ENCODE results near the gene APOM. TPM values are rescaled to one million over a fixed set of nuclear protein-coding genes. Genes with fewer than 3 reads are reported as not detected.
A peak's percentile ranks its signal among the peaks of the same experiment; 100 is the strongest.

The APOM gene
- total RNA-seq, 4 donors from 2014 or later, result 0.63 to 2.0 (median 0.90) TPM; not detected in 1

DNA sequence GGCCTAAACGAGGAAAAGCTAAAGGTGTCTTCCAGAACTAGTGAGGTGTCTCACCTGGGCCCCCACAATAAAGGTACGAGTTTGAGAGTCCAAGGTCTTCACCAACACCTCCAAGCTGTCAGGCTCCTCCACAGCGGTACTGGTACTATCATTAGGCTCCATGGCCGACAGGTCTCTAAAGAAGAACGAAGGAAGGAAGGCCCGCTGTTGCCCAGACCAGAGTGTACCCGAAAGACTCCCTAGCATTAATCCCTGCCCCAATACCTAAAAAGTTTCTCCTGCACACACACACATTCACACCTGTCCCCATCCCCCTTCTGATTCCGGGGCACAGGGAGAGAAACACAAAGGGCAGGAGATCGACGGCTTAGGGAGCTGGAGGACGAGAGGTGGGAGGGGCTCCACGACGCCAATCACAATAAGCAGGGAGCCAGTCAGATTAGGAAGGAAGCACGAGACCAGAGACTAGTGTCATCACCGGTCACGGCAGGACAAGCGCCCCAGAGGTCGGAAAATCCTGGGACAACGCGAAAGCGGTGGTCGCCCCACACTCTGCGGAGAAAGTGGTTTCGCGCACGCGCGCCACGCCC lies 4.0 kb upstream of the APOM start:
- H3K27me3 ChIP-seq, result no peaks in the 10 kb centered on the region
- 1 to 3% methylated on average over 28 to 29 of the region's 29 CpGs for WGBS, 2 donors
- peak overlapping the region; percentile 96 to 100 (median 99) for H3K27ac ChIP-seq
- H3K9me3 ChIP-seq, result no peaks in the 10 kb centered on the region
- TF ChIP-seq CTCF (IDR thresholded peaks at IDR 0.05), result no peak
- TF ChIP-seq POLR2A (IDR thresholded peaks at IDR 0.05), result no peak
- TF ChIP-seq EP300 (IDR thresholded peaks at IDR 0.05), result no peak
- H3K4me3 ChIP-seq, result peak overlapping the region; percentile 72 to 95 (median 80)
- H3K4me1 ChIP-seq, result peaks cover 0 to 33% (median 20%) of the 10 kb centered on the region in 4 donors
- peaks cover 12 to 44% (median 15%) of the 10 kb centered on the region in 3 donors for H3K36me3 ChIP-seq
- peak; percentile 57 to 75 for DNase-seq (ENCODE audit: low spot score in 2 of 2)

GRCh38 chr6:31652925-31653724 lies 2.6 kb upstream of the APOM start:
- H3K27me3 ChIP-seq, result no peaks in the 10 kb centered on the region
- peak overlapping the region; percentile 96 to 100 (median 99) for H3K27ac ChIP-seq
- no peaks in the 10 kb centered on the region for H3K9me3 ChIP-seq
- H3K4me3 ChIP-seq, result peak overlapping the region; percentile 72 to 95 (median 80)
- H3K36me3 ChIP-seq, result peaks cover 9 to 44% (median 15%) of the 10 kb centered on the region in 3 donors
- WGBS, 2 donors, result 8 to 9% methylated on average over 33 to 37 of the region's 37 CpGs
- peaks cover 0 to 44% (median 24%) of the 10 kb centered on the region in 4 donors for H3K4me1 ChIP-seq
- DNase-seq (ENCODE audit: low spot score in 2 of 2), result peak; percentile 80 to 91
- TF ChIP-seq EP300 (IDR thresholded peaks at IDR 0.05) (no peak), POLR2A (IDR thresholded peaks at IDR 0.05) (no peak), CTCF (IDR thresholded peaks at IDR 0.05) (peak in 1 of 5 experiments; percentile 12)

DNA sequence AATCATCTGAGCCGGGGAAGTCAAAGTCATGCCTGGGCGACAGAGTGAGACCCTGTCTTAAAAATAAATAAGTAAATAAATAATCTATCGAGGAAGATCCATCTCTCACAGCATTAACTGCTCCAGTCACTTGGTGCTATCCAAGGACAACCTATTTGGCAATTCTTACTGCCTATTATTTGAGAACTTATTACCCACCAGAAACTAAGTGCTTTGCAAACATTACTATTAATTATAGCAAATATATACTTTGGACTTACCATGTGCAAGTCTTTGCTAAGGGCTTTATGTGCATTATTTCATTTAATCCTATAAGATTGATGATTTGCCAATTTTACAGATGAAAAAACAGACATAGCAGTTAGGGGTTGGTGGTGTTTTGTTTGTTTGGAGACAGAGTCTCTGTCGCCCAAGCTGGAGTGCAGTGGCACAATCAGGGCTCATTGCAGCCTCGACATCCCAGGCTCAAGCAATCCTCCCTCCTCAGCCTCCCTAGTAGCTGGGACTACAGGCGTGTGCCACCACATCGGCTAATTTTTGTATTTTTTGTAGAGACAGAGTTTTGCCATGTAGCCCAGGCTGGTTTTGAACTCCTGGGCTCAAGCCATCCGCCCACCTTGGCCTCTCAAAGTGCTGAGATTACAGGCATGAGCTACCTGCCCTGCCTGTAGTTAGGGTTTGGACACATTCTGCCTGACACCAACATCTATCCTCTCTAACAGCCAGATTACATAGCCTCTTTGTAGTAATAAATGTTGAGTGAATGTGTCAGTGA lies 933 bp upstream of the APOM start:
- no peak for TF ChIP-seq POLR2A (IDR thresholded peaks at IDR 0.05)
- no peak for TF ChIP-seq CTCF (IDR thresholded peaks at IDR 0.05)
- TF ChIP-seq EP300 (IDR thresholded peaks at IDR 0.05), result no peak
- Histone ChIP-seq H3K9me3 (no peaks in the 10 kb centered on the region), H3K36me3 (peaks cover 0 to 37% (median under 1%) of the 10 kb centered on the region in 3 donors), H3K4me1 (peaks cover 0 to 55% (median 39%) of the 10 kb centered on the region in 4 donors), H3K4me3 (no peak overlapping the region), H3K27me3 (no peaks in the 10 kb centered on the region), H3K27ac (no peak overlapping the region)
- 93% methylated on average over 8 of the region's 8 CpGs for WGBS, 2 donors
- DNase-seq (ENCODE audit: low spot score in 2 of 2), result no peak

- no peak for TF ChIP-seq EP300 (IDR thresholded peaks at IDR 0.05)
- no peak for TF ChIP-seq POLR2A (IDR thresholded peaks at IDR 0.05)
- TF ChIP-seq CTCF (IDR thresholded peaks at IDR 0.05), result no peak
- no peak for DNase-seq (ENCODE audit: low spot score in 2 of 2)
- Histone ChIP-seq H3K36me3 (peaks cover 0 to 46% (median 0%) of the 10 kb centered on the region in 3 donors), H3K27me3 (no peaks in the 10 kb centered on the region), H3K9me3 (no peaks in the 10 kb centered on the region), H3K27ac (no peak overlapping the region), H3K4me1 (peaks cover 0 to 57% (median 29%) of the 10 kb centered on the region in 4 donors), H3K4me3 (no peak overlapping the region)
- 72 to 73% methylated on average over 6 of the region's 6 CpGs for WGBS, 2 donors
These were observed 1.9 kb downstream of the APOM start for GRCh38 chr6:31657406-31658157.
